GM20431 (cell line): ENCODE data around the gene PLPPR5.

Source experiments
- in situ Hi-C: fragments of 300-500 bp; cut with MseI, MboI; formaldehyde crosslinking; loops from one replicate; pipeline ENCODE4 v1.15.0; 2020; ENCODE audit warnings: low sequenced_read_pairs; ENCODE audit not compliant: unreplicated experiment

Gene PLPPR5

GRCh38 chr1:98975113-98975512 is 29.5 kb downstream of the PLPPR5 start:
- in situ Hi-C loops, result no loop called here

GRCh38 chr1:98969798-98970490 is 34.7 kb downstream of the PLPPR5 start:
- in situ Hi-C loops, result no loop called here

DNA sequence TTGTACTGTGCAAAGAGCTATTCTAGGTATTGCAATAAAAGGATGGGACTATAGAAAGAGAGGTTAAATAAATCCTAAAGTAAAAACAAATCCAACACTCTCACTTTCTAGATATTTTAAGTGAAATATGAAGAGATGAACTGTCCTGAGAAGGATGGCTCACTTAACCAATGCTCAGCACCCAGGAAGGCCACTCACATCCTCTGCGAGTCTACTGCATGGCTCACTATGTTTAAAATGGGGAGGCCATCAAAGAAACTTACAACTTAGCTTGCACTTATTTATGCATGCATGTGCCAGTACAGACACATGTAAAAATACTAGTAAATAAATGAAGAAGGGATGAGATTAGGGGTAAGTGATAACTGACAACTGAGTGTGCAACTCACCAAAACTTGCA is 37.5 kb downstream of the PLPPR5 start:
- in situ Hi-C loops, result no loop called here

GRCh38 chr1:98965394-98965793 is 39.3 kb downstream of the PLPPR5 start:
- in situ Hi-C loops, result no loop called here

DNA sequence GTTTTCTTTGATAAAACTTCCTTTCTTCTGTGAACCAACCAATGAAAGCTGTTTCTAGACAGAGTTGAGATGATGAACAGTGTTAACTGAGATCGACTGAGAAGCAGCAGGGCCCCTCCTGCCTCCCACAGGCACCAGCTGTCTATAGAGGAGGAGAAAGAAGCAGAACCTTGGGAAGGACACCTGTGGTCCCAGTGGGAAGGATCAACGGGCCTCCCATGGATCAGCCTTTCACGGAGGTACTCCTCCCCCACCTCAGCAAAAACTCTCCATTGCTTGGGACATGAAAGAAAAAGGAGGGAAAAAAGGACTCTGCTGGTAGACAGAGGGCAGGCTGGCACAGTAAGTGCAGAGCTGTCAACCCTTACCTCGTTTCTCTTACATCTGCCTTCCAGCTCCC is 40.5 kb downstream of the PLPPR5 start:
- in situ Hi-C loops, result no loop called here

- in situ Hi-C loops, result no loop called here
Measured at GRCh38 chr1:98963064-98963758, 41.5 kb downstream of the PLPPR5 start.

GRCh38 chr1:98962156-98962555 is 42.5 kb downstream of the PLPPR5 start:
- in situ Hi-C loops, result no loop called here

GRCh38 chr1:98949621-98950020 is 55.0 kb downstream of the PLPPR5 start:
- in situ Hi-C loops, result no loop called here

DNA sequence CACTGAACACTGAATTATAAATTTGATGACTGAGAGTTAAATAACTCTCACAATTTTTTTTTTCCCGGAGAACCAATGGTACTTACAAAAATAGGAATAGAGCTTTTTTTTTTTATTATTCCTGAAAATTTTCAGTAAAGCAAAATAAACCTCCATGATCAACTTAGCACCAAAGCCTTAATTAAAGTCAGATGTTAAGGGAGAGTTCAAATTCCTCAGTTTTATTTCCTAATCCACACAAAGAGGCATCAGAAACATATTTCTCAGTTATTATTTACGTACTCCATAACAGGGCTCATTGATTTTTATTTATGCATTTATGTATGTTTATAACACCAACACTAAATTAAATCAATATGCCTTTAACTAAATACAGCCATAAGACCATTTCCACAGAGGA is 55.5 kb downstream of the PLPPR5 start:
- in situ Hi-C loops, result no loop called here

- in situ Hi-C loops, result no loop called here
Measured at GRCh38 chr1:98947071-98947470, 57.6 kb downstream of the PLPPR5 start.

GRCh38 chr1:98940722-98941079 is 64.0 kb downstream of the PLPPR5 start:
- in situ Hi-C loops, result no loop called here

- in situ Hi-C loops, result no loop called here
Measured at GRCh38 chr1:98940069-98940721, 64.5 kb downstream of the PLPPR5 start.

GRCh38 chr1:98939471-98939870 is 65.2 kb downstream of the PLPPR5 start:
- in situ Hi-C loops, result no loop called here

- in situ Hi-C loops, result no loop called here
Measured at GRCh38 chr1:98937347-98937746, 67.3 kb downstream of the PLPPR5 start.

- in situ Hi-C loops, result no loop called here
Measured at GRCh38 chr1:98932184-98932583, 72.5 kb downstream of the PLPPR5 start.

DNA sequence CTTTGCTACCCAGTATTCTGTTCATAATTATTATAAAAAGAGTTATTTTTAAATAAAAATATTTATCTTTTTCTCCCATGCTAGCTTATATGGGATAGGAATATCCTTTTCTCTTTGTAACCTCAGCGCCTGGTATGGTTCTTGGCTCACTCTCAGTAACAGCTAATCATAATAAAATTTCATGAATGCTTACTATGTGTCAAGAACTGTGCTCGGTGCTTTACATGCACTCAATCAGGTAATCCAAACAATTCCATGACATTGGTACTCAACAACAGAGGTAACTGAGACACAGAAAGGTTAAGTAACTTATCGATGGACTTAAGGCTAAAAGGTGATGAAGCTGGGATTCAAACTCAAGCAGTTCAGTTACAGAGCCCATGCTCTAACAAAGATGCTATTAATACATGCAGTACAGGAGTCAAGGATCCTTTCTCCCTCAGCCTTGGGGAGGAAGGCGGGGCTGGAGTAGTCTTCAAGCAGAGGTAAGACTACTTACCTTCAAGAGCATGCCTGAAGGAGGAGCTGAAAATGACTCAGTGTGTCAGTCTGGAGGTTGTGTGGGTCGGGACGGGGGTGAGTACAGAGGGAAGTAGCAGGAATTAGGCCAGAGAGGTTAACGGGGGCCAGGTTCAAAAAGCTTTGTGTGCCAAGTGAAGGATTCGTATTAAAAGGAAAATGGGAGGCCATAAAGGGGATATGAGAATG is 73.4 kb downstream of the PLPPR5 start:
- in situ Hi-C loops, result no loop called here

GRCh38 chr1:98929437-98929836 is 75.2 kb downstream of the PLPPR5 start:
- in situ Hi-C loops, result no loop called here

GRCh38 chr1:98926597-98926996 is 78.1 kb downstream of the PLPPR5 start:
- in situ Hi-C loops, result no loop called here

DNA sequence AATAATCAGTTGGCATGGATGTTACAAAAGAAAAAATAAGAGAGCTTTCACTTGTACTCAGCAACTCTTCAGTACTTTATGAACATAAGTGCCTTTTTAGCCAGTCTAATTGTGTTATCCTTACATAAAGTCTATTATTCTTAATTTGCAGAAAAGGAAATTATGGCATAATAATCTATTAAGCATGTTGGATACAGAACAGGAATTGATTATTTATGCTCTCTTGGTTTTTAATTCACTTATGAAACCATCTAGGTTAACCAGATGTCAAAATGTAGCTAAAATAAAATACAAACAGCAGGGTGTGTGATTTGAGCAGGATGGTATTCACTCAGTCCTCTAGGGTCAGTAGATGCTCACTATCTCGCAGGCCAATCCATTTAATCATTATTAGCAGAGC is 79.7 kb downstream of the PLPPR5 start:
- in situ Hi-C loops, result no loop called here

DNA sequence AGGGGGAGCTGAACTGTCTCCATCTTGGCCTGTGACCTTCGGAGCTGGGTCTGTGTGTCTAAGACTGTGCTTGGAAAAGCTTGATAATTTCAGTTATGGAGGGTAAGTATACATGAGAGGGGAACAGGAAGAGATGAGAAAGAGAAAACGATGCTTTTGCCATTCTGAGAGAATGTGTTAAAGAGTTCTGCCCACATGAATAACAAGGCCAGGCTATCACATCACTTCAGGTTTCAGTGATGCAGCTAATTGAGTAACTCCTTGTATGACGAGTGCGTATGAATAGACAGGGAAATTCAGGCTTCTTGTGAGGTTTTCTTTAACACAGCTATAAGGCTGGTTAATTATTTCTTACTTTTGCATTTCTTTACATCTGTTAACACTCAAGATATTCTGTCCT is 81.0 kb downstream of the PLPPR5 start:
- in situ Hi-C loops, result no loop called here

DNA sequence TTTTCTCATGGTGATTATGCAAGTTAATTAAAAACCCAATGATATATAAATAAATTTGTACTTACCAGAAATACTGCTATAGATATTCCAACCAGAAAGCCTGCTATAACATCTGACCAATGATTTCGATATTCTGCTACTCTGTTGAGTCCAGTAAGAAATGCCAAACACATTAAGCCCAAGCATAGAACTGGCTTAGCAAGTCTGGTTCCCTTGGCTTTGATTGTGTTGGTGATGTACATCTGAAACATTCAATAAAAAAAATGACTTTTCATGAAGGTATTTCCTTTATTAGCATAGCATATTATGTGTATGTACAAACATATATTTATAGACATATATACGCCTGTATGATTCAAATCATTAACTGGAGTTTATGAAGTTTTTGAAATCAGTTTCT is 82.8 kb downstream of the PLPPR5 start:
- in situ Hi-C loops, result no loop called here
